Stimulated activated CD8-positive, alpha-beta memory T cell treated with anti-CD3 and anti-CD28 coated beads, Interleukin-12 subunit alpha, Interleukin-12 subunit beta, amount 100 ng/mL, for 1 hour (primary cell): ENCODE results near the gene SMARCAL1.

Experiments
- DNase-seq: peaks from one replicate; pipeline ENCODE4 v3.0.0-alpha.2; 2020; ENCODE audit warnings: low read depth

Gene SMARCAL1

DNA sequence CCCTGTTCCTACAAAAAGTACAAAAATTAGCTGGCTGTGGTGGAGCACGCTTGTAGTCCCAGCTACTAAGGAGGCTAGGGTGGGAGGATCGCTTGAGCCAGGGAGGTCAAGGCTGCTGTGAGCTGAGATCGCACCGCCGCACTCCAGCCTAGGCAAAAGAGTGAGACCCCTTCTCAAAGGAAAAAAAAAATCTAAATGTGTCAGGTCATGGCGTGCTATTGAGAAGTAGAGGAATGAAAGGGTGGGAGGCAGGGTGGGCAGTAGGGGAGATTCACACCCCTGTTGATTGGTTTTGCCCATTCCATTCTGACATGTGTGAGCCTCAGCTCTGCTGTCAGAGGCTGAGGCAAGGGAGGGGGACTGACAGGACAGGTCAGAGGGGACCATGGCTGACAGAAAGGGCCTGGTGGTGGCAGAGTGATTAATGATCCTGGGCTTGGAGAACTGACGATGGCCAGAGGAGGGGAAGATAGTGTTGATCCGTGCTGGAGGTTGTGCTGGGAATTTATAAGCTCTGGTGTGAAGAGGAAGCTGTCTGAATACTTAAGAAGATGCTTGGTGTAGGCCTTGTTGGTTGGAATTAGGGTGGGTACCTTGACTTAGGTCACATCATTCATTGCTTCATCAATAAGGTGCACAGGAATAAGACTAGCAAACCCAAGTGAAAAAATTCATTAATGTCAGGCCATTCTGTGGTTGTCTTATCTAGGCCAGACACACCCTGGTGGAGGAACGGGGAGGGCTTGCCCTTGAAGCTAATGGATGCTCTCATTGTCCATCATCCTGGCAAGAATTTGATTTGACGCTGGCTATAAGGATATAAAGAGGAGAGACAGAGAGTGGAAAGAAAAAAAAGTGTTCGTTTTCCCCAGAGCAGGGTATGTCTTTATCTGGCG is 19.1 kb upstream of the SMARCAL1 start:
- no peak for DNase-seq

DNA sequence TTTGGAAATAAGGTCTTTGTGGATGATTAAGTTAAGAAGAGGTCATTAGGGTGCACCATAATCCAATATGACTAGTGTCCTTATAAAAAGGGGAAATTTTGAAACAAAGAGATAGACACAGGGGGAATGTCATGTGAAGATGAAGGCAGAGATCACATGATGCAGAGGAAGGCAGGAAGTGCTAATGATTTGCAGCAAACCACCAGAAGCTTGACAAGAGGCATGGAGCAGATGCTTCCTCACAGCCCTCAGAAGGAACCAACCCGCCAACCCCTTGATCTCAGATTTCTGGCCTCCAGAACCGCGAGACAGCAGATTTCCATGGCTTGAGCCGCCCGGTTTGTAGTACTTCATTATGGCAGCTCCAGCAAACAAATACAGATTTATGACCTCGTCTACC is 17.4 kb upstream of the SMARCAL1 start:
- no peak for DNase-seq

DNA sequence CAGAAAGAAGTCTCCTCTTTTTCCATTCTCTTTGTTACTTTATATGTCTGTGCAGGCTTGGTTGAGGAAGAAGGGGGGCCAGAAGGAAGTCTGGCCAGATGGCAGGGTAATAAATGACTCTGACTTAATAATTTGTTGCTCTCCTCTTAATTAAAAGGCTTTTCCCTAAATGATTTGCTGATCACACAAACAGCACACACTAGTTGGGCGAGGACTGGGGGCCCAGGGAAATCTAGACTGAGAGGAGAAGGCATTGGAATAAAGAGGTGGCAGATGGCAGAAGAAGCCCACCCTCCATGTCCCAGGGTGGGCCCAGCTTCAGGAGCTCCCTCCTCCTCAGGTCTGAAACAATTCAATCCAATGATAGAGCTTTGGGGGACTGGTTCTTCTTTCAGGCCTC is 12.7 kb upstream of the SMARCAL1 start:
- DNase-seq: no peak

DNA sequence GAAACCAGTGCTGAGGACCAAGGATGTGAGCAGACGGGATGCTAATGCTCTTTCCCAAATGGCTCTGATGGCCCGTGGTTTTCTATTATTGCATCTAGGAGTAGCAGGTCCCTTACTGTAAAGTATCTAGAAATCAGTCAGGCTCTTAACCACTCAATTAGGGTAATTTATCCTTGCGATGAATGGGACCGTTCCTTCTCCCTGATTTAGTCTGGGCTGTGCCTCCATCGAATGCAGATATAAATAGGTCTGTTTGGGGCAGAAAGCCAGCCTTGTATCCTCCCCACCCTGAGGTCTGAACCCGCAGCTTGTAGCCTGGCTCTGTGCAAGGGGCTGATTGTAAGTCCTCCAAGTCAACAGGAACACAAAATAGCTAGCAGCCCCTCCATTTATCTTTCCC is 9.5 kb upstream of the SMARCAL1 start:
- DNase-seq: no peak

DNA sequence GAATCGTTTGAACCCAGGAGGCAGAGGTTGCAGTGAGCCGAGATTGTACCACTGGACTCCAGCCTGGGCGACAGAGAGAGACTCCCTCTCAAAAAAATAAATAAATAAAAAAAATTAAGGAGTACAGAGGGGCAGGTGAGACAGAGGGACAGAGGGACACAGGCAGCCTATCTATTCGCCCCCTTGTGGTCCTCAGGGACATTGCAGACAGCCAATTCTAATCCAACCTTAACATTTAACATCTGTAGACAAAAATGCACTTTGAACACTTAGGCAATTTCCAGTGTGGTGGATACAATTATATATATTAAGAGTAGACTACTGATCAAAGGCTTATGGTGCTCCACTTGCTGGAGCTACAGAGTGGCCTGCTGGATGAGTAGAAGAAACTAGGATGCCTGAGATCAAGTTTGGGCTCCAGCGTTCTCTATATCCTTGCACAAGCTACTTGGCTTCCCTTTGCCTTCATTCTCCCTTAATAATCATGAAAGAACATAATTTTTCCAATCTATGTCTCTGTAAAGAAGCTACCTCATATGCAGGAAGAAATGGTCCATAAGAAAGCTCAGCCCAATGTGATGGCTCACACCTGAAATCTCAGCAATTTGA is 8.2 kb upstream of the SMARCAL1 start:
- peak; percentile 30 for DNase-seq

DNA sequence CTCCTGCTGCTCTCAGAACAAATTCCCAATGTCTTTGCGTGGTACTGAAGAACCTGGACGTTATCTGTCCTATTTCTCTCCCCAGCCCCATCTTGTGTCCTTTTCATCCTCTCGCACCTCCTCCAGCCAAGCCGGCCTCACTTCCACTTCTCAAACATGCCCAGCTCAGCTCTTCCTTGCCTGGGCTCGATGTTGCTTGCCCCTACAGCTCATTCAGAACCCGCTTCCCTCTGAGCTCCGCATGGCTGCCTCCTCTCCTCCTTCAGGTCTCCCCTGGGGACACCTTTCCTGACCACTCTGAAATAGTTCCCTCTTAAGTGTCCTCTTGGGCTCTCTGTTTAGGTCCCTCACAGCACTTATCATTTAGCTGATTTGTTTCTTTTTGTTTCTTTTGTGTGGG is 6.7 kb upstream of the SMARCAL1 start:
- no peak for DNase-seq

DNA sequence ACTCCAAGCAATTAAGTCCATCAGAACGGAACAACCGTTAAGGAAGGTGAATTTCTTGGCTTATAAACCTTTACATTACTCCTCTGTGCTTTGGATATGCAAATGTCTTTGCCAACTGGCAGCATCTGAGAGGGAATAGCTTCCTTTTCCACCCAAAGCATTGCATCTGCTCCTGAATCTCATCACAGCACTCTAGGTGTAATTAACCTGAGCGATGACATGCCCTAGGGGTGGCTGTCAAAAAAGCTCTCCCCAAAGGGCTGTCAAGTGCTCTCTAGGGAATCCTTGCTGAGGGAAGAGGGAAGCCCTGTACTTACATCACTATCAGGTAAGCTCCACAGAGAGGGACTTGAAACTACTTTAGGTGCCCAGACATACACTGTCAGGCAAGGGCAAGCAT is 5.5 kb upstream of the SMARCAL1 start:
- no peak for DNase-seq

DNA sequence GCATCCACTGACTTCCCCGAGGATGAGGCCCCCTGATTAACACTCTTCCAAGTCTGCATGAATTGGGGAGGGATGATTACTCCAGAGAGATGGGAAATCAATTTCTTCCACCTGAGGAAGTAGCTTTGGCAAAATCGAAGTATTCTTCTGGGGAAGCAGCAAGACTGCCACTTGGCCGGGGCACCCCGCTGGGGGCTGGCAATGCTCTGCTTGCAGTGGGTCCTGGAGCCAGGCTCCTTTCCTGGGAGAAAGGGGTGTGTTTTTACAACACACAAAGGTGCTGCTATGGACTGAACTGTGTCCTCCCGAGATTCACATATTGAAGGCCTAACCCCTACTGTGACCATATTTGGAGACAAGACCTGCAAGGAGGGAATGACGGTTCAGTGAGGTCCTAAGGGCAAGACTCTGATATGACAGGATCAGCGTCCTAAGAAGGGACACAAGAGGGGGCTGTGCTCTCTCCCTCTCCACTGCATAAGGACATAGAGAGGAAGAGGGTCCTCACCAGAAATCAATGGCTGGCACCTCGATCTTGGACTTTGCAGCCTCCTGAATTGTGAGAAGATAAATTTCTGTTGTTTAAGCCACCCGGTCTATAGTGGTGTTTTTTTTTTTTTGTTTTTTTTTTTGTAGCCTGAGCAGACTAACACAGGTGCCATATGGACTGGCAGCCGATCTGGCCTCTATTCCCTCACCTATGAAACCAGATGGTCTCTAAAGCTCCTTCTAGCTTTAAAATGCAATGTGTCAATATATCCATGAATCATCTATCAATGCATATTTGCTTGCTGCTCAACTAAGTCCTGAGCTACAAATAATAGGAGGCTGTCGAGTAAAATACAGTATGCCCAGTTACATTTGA is 3.6 kb upstream of the SMARCAL1 start:
- DNase-seq: no peak

DNA sequence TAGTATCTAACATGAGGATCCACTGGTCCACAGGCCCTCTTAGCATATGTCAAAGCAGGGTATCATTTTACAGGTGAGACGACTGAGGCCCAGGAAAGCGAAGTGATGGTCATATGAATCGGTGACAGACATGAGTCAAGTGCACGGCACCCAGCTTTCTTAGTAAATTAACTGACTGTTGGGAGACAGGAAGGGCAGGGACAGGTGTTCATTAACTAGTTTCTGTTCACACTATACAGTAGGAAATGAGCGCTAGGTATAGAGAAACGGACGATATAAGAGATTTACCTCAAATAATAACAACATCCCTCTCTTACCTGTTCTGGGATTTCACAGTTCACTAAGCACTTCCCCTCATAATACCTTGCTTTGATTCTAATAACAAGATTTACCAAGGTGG is 1.7 kb upstream of the SMARCAL1 start:
- DNase-seq: no peak

DNA sequence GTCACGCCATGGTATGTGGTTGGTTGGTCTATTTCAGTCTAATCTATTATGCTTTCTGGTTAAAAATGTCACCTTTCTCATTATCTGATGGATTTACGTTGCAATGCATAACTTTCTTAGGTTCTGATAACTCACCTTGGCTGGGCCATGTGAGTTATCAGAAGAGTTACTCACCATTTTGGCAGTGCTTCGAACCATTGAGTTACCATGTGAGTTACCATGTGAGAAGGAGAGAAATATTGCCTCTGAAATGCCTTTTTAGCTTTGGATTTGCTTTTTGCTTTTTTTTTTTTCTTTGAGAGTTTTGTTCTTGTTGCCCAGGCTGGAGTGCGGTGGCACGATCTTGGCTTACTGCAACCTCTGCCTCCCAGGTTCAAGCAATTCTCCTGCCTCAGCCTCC is 1.6 kb downstream of the SMARCAL1 start:
- DNase-seq: no peak

DNA sequence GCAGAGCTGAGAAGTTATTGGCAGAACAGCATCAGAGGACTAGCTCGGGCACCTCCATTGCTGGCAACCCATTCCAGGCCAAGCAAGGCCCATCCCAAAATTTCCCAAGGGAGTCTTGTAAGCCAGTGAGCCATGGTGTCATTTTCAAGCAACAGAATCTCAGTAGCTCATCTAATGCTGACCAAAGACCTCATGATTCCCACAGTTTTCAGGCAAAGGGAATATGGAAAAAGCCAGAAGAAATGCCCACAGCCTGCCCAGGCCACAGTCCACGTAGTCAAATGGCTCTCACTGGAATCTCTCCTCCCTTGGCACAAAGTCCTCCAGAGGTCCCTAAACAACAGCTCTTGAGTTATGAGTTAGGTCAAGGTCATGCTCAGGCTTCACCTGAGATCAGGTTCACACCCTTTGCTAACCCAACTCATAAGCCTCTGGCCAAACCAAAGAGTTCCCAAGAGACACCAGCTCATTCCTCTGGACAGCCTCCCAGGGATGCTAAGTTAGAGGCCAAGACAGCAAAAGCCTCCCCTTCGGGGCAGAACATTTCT is 2.6 kb downstream of the SMARCAL1 start:
- no peak for DNase-seq

DNA sequence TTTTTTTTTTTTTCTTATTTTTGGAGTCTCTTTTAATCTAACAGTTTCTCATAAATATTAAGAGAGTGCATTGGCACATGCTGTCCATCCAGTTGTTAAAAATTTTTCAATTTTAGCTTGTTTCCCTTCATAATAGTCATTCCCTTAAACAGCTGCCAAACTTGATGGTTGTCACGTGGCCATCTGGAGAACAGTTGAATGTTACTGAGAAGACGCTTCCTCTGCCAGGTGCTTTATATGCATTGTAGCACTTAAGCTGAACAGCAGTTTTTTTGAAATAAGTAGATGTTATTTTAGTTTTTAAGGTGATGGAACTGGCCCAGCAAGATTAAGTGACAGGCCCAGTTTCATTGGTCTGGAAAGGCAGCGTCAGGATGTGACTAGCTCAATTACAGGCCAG is 3.3 kb downstream of the SMARCAL1 start:
- no peak for DNase-seq

DNA sequence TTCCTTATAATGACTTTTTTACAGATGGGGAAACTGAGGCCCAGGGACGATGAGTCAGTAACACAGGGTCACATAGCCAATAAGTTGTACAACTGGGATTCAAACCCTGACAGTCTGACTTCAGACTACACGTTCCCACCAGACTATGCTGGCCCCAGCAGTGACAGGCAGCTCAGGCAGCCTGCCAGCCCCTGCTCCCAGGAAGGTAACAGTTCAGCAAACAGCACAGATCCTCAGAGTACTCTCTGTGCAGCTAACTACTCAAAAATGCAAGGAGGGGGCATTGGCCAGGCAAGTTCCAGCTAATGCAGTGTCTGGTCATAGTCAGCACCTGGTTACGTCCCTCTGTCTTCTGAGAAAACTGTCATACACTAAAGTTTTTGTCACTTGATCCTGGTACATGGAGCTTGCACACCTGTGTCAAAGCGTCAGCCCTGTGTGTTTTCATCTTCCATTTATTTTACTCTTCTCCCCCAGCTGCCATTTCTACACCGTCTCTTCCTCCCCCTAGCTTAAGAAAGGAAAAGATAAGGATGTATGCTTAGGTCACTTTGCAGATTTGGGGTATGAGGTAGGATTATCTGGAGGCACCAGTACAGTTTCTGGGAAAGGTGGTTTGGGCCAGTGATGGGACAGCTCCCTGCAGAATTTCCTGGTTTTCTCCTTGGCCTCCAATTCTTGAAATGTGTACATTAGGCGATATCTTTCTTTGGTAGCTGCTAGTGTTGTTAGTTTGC is 4.5 kb downstream of the SMARCAL1 start:
- DNase-seq: no peak

DNA sequence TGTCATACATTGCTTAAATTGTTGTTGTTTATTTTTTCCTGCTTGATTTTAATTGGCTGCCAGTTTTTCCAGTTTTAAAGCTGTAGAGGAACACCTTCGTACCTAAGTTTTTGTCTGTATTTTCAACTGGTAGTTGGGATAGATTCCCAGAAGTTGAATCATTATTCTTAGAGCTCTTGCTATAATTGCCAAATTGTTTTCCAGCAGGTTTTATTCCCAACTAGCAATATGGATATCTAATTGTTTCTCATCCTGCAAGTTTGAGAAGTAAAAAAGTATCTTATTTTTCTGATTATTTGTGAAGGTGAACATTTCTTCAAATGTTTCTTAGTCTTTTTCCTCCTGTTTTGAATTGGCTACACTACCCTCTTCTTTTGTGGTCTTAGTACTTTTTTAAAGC is 6.7 kb downstream of the SMARCAL1 start:
- no peak for DNase-seq

DNA sequence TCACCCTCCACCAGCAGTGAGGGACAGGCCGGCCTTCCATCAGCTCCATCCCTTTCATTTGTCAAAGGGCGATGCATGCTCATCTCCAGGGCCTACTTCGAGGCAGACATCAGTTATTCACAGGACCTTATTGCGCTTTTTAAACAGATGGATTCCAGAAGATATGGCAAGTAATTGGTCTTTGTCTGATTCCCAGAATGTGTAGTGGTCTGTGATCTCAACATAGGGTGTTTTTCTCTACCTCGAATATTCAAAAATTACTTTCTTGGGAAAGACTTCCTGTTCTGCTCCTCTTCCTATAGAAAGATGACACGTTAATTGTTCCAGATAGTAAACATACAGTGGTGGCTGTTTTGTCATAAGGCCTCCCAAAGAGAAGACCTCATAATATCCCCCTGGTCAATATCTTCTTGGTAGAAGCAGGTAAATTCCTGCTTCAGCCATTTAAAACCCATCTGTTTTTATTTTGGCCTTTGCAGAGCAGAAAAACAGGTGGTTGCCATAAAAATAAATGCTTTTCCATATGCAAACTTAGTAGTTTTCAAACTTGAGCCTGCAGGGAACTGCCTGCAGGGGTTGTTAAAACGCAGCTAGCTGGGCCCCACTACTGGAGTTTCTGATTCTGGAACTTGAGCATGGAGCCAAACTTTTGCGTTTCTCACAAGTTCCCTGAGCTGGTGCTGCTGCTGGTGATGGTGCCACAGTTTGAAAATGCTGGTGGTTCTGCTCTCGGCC is 8.2 kb downstream of the SMARCAL1 start:
- no peak for DNase-seq

DNA sequence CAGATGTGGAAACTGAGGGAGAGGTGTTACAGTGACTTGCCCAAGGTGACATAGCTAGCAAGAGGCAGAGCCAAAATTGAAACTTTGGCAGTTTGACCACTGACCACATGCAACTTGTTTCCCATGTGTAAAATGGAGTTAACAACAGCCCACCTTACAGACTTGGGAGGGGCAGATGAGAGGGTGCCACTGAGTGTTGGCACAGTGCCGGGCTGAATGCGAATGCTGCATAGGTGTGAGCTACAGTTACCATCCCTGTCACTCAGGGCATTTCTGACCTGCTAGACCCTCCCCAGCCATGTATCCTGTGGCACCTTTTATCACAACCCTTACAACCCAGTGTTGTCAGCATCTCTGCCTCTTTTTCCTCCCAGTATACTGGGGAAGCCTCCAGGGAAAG is 10.8 kb downstream of the SMARCAL1 start:
- DNase-seq: no peak

DNA sequence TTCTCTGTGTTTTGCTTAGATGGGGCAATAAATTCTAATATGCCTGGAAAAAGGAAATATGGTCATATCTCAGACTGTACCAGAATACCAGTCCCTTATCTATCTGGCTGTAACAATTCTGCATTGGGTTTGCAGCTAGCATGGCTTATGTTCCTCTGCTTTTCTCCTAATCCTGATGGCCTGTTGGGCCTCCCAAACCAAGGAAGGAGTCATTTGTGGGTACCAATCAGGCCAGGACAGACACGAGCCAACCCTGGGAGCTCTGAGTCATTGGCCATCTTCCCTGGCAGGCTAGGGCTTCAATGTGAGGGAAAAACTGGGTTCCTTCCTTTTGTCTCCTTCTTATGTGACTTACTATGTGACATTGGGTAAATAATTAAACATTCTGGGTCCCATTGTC is 12.0 kb downstream of the SMARCAL1 start:
- no peak for DNase-seq

DNA sequence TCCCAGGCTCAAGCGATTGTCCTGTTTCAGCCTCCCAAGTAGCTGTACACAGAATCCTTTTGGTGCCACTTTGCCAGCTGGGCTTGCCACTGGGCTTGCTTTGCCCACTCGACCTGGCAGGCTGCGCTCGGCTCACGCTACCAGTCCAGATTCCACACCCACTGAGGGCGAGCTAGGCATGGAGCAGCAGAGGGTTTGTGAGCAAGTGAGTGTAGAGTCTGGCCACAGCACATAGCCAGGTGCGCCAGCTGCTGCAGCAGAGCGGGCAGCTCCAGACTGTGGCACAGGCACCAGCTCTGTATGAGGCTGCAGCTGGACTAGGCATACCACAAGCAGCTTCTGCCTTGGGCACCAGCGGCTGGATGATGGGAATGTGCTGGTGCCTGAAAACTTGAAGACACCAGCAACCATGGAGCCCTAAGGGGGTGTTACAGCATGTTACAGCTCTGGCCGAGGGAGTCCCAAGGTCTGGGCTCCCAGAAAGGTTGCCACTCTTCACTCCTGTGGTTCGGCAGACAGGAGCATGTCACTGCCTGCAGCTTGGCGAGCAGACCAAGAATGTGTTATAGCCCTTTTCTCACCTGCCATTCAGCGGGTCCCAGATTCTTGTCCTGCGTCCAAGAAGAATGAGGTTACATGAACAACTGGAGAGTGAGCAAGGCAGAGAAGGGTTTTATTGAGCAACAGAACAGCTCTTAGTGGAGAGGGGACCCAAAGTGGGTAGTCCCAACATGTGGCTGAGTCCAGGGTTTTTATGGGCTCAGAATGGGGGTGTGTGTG is 12.9 kb downstream of the SMARCAL1 start:
- no peak for DNase-seq

DNA sequence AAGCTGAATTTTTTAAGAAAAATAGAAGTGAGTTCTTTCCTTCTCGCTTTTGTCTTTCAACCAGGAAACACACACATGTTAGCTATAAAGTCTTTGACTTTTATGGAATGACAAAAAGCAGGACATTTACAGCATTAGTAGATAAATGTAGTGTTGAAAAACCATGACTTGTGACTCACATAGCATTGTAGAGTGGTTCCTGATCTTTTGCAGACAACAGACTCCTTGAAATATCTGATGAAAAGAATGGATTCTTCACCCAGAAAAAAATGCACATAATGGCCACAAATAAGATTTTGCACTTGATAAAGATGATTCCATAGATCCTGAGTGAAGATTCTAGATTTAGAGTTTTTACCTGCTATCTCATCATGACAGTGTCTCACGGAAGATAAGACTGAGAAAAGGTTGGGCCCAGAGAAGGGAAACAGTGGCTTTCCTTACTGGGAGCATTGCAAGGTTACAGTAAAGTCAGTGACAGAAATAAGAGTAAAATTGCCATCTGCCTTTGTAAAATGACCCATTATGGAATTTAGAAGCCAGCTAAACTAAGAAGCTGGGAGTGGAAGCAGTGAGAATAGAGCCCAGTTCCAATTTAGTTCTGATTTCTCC is 14.0 kb downstream of the SMARCAL1 start:
- no peak for DNase-seq

DNA sequence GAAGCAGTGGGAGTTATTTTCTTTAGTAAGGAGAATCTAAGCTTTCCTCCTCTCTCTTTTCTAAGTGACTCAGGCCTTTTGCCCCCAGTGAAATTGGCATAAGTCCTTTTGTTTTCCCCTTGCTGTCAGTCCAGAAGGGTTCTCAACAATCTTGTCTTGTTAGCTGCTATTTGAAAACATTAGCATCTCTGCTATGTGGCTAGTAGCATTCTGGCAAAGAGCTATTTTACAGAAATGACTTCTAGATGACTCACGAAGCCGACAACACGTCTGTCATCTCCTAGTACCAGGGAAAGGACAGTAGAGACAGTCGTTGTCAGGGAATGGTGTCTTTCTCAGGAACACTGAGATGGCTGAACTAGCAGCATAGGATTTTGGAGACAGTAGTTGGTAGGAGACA is 14.7 kb downstream of the SMARCAL1 start:
- DNase-seq: no peak
